GM19463 (cell line): ENCODE data around the gene CD79A.
"Not testable (repeated sequence)": the region's sequence is repeated elsewhere in the genome, so short reads cannot be mapped to it uniquely, and the experiment has no call there.

Experiments
- ATAC-seq: cut with Tn5 transposase; IDR thresholded peaks from one replicate; pipeline ENCODE4 v1.9.1; 2021; ENCODE audit warnings: mild to moderate bottlenecking, moderate library complexity; ENCODE audit not compliant: unreplicated experiment

CD79A gene

GRCh38 chr19:41904118-41904870, 27.2 kb downstream of the CD79A start:
- ATAC-seq: no peak

- ATAC-seq: no peak
Observed at GRCh38 chr19:41905273-41906002, 28.4 kb downstream of the CD79A start.

DNA sequence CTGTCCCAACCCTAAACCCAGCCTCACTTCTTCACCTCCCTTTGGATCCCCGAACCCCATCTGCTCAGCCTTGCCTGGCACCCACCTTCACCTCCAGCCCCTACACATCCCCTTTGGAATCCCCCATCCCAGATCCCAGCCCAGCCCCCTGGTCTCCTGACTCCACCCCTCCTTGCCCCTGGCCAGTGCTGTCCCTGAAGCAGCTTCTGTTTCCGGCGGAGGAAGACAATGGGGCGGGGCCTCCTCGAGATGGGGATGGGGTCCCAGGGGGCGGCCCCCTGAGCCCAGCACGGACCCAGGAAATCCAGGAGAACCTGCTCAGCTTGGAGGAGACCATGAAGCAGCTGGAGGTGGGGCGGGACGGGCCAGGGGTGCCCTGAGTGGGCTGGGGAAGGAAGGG, 29.2 kb downstream of the CD79A start:
- no peak for ATAC-seq

DNA sequence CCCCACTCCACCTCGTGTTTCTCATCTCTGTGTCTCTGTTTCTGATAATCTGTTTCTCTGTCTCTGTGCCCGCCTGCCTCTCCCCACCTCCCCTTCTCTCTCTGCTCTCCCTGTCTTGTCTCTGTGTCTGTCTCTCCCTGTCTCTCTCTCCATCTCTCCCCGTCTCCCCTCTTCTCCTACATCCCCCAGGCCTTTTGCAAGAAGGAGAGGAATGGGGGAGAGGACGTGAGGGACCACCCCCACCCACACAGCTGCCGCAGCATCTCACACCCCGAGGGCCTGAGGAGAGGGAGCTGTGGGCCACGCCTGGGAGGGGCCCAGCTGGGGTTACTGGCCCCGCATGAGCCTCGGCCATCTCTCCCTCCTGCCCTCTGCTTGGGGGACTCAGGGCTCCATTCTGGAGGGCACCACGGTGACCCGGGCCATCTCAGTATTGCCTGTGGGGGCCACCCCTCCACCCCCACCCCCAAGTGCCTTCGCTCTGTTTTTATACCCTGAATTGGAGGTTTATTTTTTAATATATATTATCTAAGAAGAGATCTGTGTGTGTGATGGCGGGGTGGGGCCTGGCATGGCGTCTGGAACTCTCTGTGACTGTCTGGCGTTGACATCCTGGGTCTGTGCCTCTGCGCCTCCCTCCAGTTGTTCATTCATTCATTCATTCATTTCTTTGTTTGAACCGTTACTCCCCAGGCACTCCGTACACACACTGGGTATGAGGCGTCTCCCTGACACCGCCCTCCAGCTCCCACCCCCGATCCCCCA, 30.0 kb downstream of the CD79A start:
- no peak for ATAC-seq

DNA sequence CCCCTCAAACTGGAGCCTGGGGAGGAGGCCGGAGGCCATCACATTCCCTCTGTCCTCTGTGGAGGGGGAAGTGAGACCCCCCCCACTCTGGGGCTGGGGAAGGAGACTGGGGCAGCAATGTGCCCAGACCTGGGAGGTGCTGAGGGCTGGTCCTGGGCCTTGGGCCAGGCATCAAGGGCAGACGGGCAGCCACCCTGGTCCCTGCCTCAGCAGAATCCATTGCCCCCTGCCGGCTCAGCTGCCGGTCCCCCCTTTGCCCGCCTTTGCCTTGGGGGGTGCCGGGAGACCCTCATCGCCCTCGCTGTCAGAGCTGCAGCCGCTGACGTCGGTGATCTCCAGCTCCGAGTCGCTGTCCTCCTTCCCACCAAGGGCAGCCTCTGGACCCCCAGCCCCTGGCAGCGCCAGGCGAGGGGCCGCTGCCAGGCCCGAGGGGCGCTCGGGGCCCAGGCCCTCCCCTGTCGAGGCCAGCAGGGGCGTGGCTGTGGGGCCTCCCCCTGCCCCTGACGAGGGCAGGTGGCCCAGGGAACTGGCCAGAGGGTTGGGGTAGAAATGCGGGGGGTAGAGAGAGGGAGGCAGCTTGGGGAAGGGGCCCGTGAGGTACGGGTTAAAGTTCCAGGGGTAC, 31.0 kb downstream of the CD79A start:
- no peak for ATAC-seq

GRCh38 chr19:41908724-41909464, 31.8 kb downstream of the CD79A start:
- ATAC-seq: no peak

GRCh38 chr19:41909706-41910105, 32.6 kb downstream of the CD79A start:
- ATAC-seq: no peak

GRCh38 chr19:41910240-41910991, 33.3 kb downstream of the CD79A start:
- ATAC-seq: no peak

DNA sequence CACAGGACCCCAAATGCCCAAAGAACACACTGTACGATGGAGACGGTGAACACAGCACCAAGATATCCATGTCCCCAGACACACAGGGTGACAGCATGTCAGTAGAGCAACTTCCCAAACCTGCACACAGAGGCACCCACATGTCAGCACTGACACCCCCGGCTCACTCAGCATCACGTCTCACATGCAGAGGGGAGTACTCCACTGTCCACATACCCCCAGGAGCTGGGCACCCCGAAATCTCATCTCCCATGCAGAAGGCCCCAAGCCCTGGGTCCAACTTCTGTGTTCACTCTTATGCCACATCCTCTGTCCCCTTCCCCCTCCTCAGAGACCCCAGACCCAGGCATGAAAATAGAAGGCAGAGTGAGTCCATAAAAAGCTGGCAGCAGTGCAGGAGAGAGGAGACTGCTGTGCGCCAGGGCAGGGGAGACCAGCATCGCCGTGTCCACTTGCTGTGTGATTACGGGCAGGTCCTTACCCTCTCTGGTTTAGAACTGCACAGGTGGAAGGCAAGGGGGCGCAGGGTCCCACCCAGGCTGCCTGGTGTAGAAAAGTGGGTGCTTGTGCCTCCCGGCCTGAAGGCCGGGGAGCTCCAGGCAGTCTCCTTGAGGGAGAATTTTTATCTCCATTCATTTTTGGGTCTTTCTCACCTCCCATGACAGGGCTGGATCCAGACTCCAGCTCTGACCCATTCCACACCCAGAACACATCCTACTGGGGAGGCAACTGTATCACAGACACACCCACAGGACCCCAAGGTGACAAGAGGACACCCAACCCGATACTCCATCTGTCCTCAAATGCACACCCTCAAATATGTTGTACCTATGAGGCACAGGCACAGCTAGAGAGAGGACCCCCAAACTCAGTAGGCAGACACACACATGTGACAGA, 34.2 kb downstream of the CD79A start:
- ATAC-seq: no peak

GRCh38 chr19:41911889-41912731, 35.0 kb downstream of the CD79A start:
- no peak for ATAC-seq

GRCh38 chr19:41912899-41913537, 35.9 kb downstream of the CD79A start:
- ATAC-seq: no peak

GRCh38 chr19:41913538-41914423, 36.7 kb downstream of the CD79A start:
- no peak for ATAC-seq

GRCh38 chr19:41914424-41914834, 37.4 kb downstream of the CD79A start:
- not testable (repeated sequence) for ATAC-seq

GRCh38 chr19:41915021-41915775, 38.1 kb downstream of the CD79A start:
- ATAC-seq: no peak

DNA sequence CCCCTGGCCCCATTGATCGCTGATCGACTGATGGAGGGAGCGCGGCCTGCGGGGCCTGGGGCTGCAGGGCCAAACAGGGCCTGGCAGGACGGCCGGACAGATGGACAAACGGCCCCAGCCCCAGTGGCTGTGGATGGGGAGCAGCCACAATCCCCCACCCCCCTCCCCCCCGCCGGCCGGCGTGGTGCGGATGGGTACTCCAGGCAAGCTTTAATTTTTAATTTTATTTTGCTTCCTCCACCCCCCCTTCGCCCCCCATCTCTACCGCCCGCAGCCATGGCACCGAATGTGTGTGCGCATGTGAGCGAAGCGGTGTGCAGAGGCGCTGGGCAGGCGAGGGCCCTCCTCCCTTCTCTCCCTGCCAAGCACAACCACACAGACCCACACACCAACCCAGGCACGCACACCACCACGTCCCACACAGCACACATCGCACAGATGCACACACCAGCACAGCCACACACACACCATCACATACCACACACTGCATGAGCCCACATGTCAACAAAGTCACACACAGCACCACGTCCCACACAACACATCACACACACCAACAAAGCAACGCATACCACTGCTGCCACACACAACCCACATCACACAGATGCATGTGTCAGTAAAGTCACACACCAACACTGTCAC, 38.8 kb downstream of the CD79A start:
- no peak for ATAC-seq
